HepG2 (cell line): ENCODE data around the gene MRPS7. TPM values are rescaled to one million over a fixed set of nuclear protein-coding genes. Genes with fewer than 3 reads are reported as not detected.

Experiments used
- ATAC-seq: fragments of 200-7000 bp; cut with Tn5 transposase; 3 replicates; pipeline ENCODE4 v1.9.1; 2020; ENCODE audit warnings: mild to moderate bottlenecking, moderate library complexity
- BruUV-seq: library from RNA; stranded (reverse); fragments of 400-500 nt; replicated peaks from 2 replicates; lab custom pipeline; 2021; lab: Mats Ljungman, UMichigan
- CTCF ChIA-PET: fragments of 300-600 bp; formaldehyde crosslinking; extraction: SDS; loops from one replicate; lab custom pipeline; 2021; ENCODE audit warnings: low total read pairs, inconsistent platforms, low intra/inter-chr PET ratio; lab: Yijun Ruan, JAX
- POLR2A ChIA-PET: fragments of 350-600 bp; sonication (Branson Sonifier 250); formaldehyde crosslinking; loops from one replicate; lab custom pipeline; 2020; ENCODE audit warnings: antibody characterized with exemption, inconsistent platforms; lab: Yijun Ruan, JAX
- DNase-seq: peaks from one replicate; pipeline ENCODE4 v3.0.0-alpha.2; 2015; ENCODE audit warnings: low spot score
- FAIRE-seq: peaks from 3 replicates; lab custom pipeline; 2011; peaks lifted over from hg19 to GRCh38; lab: Jason Lieb, UNC
- H2AFZ ChIP-seq: one replicate; pipeline ENCODE4 v1.6.1; 2011; ENCODE audit warnings: low read length, inconsistent platforms
- H3K27ac ChIP-seq: fragments of 300-600 bp; 3 replicates; pipeline ENCODE4 v1.8.0; 2011; ENCODE audit warnings: mixed run types, mild to moderate bottlenecking, mixed read lengths, low read length, inconsistent platforms; ENCODE audit not compliant: insufficient read depth; ENCODE audit errors: extremely low read length
- H3K27me3 ChIP-seq, 2 experiments: fragments of 200-600 bp in 1 of 2; 2 replicates in 1 of 2; 3 replicates in 1 of 2; pipeline versions ENCODE4 v1.6.0 to v1.8.0; 2011; ENCODE audit warnings: low read length in 2 of 2, mild to moderate bottlenecking in 2 of 2, moderate library complexity in 2 of 2, inconsistent platforms in 1 of 2; ENCODE audit not compliant: insufficient read depth in 2 of 2, control insufficient read depth in 1 of 2
- H3K36me3 ChIP-seq, 2 experiments: fragments of 200-600 bp in 1 of 2; replicated peaks in 1 of 2; 2 replicates in 1 of 2; 3 replicates in 1 of 2; pipeline versions ENCODE4 v1.5.1 to v1.8.0; 2011; ENCODE audit warnings: low read length in 2 of 2, inconsistent platforms in 1 of 2; ENCODE audit not compliant: insufficient read depth in 2 of 2, control insufficient read depth in 1 of 2
- H3K4me1 ChIP-seq: 2 replicates; pipeline ENCODE4 v1.5.1; 2012; ENCODE audit warnings: low read length, inconsistent platforms; ENCODE audit not compliant: insufficient read depth
- H3K4me2 ChIP-seq: 2 replicates; pipeline ENCODE4 v1.6.0; 2011; ENCODE audit warnings: low read depth, low read length, inconsistent platforms
- H3K4me3 ChIP-seq, 3 experiments: fragments of 200-600 bp in 1 of 3; sonication (generic), shearing (Covaris generic) in 1 of 3; replicated peaks in 1 of 3; 2 replicates each; pipeline ENCODE4 v1.5.1; 2011 to 2016; ENCODE audit warnings: low read length in 3 of 3, inconsistent platforms in 2 of 3, low read depth in 2 of 3, mild to moderate bottlenecking in 2 of 3, control low read depth in 1 of 3, mixed read lengths in 1 of 3; ENCODE audit not compliant: insufficient read depth in 1 of 3
- H3K79me2 ChIP-seq: one replicate; pipeline ENCODE4 v1.6.1; 2011; ENCODE audit warnings: low read length, inconsistent platforms; ENCODE audit not compliant: insufficient read depth
- H3K9ac ChIP-seq: 2 replicates; pipeline ENCODE4 v1.6.0; 2011; ENCODE audit warnings: mild to moderate bottlenecking, low read depth, low read length, inconsistent platforms; ENCODE audit not compliant: insufficient read depth
- H3K9me3 ChIP-seq: 2 replicates; pipeline ENCODE4 v1.5.1; 2012; ENCODE audit warnings: mild to moderate bottlenecking, low read length
- H4K20me1 ChIP-seq: 2 replicates; pipeline ENCODE4 v1.6.0; 2011; ENCODE audit warnings: inconsistent platforms, mild to moderate bottlenecking, low read length, moderate library complexity; ENCODE audit not compliant: insufficient read depth
- CC2D1A ChIP-seq: sonication (generic); formaldehyde crosslinking; IDR thresholded peaks from 2 replicates; pipeline ENCODE4 v1.8.1; 2023; ENCODE audit warnings: mild to moderate bottlenecking, missing genetic modification reagents
- NFYB ChIP-seq: sonication (generic); formaldehyde crosslinking; IDR thresholded peaks from 2 replicates; pipeline ENCODE4 v1.4.0; 2020; ENCODE audit warnings: missing genetic modification reagents
- SNAI1 ChIP-seq: sonication (generic); formaldehyde crosslinking; IDR thresholded peaks from 2 replicates; pipeline ENCODE4 v1.5.0; 2020; ENCODE audit warnings: mild to moderate bottlenecking, missing genetic modification reagents, borderline replicate concordance
- ZEB1 ChIP-seq: IDR thresholded peaks from 2 replicates; pipeline ENCODE4 v1.6.1; 2012; ENCODE audit warnings: mild to moderate bottlenecking, low read depth, inconsistent platforms; ENCODE audit not compliant: insufficient replicate concordance
- ZNF562 ChIP-seq: sonication (generic); formaldehyde crosslinking; IDR thresholded peaks from 2 replicates; pipeline ENCODE4 v1.8.0; 2022; ENCODE audit warnings: missing genetic modification reagents, borderline replicate concordance
- WGBS: methylation state at CpG from one replicate; pipeline ENCODE4 v1.1.6; 2017; ENCODE audit warnings: low lambda C conversion rate; 5-methylcytosine and 5-hydroxymethylcytosine counted together
- in situ Hi-C: cut with HindIII; loops from 2 replicates; pipeline ENCODE4 v1.10.0; 2017; ENCODE audit warnings: low pct_unique_long_range_greater_than_20kb; ENCODE audit not compliant: extremely low pct_ligation_motif_present
- intact Hi-C: fragments of 100-400 bp; cut with micrococcal nuclease; formaldehyde crosslinking; loops from one replicate; pipeline ENCODE4 v1.10.0; 2022; ENCODE audit not compliant: unreplicated experiment
- polyA plus RNA-seq, 8 experiments: library from polyadenylated mRNA; depleted of rRNA in 3 of 8; stranded (reverse) in 7 of 8; unstranded in 1 of 8; fragments of >200 nt; fragmentation: Illumina TruSeq in 4 of 8; extraction: Trizol in 4 of 8; gene quantifications; 2 replicates each; pipeline versions ENCODE4 v1.2.1 to v1.2.3, GENCODE V29; 2011 to 2016; ENCODE audit warnings: low read depth in 4 of 8, missing spikeins in 1 of 8, mixed read lengths in 1 of 8; ENCODE audit not compliant: insufficient read depth in 1 of 8
- total RNA-seq, 5 experiments: library from RNA; depleted of rRNA; stranded (reverse); fragments of >200 nt; fragmentation: Illumina TruSeq; extraction: Trizol; gene quantifications; 2 replicates each; pipeline ENCODE4 v1.2.3, GENCODE V29; 2016; ENCODE audit warnings: low read depth in 1 of 5
- TF ChIP-seq, protein P1 (sequence below): IDR thresholded peaks from 2 replicates; pipeline ENCODE4 v1.6.1; 2016; ENCODE audit warnings: mild to moderate bottlenecking, missing biosample characterization, missing genetic modification reagents
- TF ChIP-seq, protein P2 (sequence below): sonication (generic); formaldehyde crosslinking; IDR thresholded peaks from 2 replicates; pipeline ENCODE4 v1.4.0; 2020; ENCODE audit warnings: mild to moderate bottlenecking, missing genetic modification reagents

The MRPS7 gene
- total and polyA plus RNA-seq, 2 of the 13 experiments (the other 11 are each of a cell fraction or from before 2014, with no cell fraction given) = 97.0 to 162 TPM

DNA sequence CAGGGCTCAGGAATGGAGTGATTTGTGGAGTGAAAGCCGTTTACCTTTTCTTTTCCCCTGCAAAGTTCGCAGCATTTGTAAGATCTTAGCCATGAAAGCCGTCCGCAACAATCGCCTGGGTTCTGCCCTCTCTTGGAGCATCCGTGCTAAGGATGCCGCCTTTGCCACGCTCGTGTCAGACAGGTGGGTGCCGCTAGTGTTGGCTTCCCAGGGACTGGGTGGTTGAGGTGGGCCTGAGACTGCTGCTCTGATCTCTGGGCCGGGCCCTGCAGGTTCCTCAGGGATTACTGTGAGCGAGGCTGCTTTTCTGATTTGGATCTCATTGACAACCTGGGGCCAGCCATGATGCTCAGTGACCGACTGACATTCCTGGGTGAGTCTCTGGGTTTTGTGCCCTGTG is 28.9 kb upstream of the MRPS7 start:
- intact Hi-C loops (no loop called here), in situ Hi-C loops (no loop called here)
- Histone ChIP-seq H2AFZ (no peak overlapping the region), H4K20me1 (no peaks in the 10 kb centered on the region), H3K27ac (no peak overlapping the region), H3K79me2 (no peaks in the 10 kb centered on the region), H3K9me3 (no peaks in the 10 kb centered on the region), H3K27me3 (no peaks in the 10 kb centered on the region), H3K4me2 (no peak overlapping the region), H3K4me1 (no peaks in the 10 kb centered on the region), H3K36me3 (peaks cover 57 to 86% of the 10 kb centered on the region in 2 experiments), H3K4me3 (no peak overlapping the region), H3K9ac (no peak overlapping the region)
- no TSS peak for BruUV-seq
- ATAC-seq (no peak), DNase-seq (no peak), FAIRE-seq (no peak)
- CTCF ChIA-PET = no interaction called here
- POLR2A ChIA-PET = no interaction called here
- no peak for TF ChIP-seq ZEB1
- TF ChIP-seq ZNF562 = no peak
- TF ChIP-seq NFYB (CRISPR knock-in tag) = no peak
- TF ChIP-seq, protein P1, sequence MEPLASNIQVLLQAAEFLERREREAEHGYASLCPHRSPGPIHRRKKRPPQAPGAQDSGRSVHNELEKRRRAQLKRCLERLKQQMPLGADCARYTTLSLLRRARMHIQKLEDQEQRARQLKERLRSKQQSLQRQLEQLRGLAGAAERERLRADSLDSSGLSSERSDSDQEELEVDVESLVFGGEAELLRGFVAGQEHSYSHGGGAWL (CRISPR knock-in tag) = no peak
- TF ChIP-seq SNAI1 (CRISPR knock-in tag) = no peak
- no peak for TF ChIP-seq CC2D1A (CRISPR knock-in tag)
- TF ChIP-seq, protein P2, sequence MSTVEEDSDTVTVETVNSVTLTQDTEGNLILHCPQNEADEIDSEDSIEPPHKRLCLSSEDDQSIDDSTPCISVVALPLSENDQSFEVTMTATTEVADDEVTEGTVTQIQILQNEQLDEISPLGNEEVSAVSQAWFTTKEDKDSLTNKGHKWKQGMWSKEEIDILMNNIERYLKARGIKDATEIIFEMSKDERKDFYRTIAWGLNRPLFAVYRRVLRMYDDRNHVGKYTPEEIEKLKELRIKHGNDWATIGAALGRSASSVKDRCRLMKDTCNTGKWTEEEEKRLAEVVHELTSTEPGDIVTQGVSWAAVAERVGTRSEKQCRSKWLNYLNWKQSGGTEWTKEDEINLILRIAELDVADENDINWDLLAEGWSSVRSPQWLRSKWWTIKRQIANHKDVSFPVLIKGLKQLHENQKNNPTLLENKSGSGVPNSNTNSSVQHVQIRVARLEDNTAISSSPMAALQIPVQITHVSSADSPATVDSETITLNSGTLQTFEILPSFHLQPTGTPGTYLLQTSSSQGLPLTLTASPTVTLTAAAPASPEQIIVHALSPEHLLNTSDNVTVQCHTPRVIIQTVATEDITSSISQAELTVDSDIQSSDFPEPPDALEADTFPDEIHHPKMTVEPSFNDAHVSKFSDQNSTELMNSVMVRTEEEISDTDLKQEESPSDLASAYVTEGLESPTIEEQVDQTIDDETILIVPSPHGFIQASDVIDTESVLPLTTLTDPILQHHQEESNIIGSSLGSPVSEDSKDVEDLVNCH = no peak
- TF ChIP-seq, all 625 proteins: peak for 0
- over 99% methylated on average over 11 of the region's 13 CpGs for WGBS
